Dedifferentiated amniotic fluid mesenchymal stem cell (primary cell): ENCODE data around the gene TANC1.
A peak's percentile ranks its signal among the peaks of the same experiment; 100 is the strongest.
"Not testable (repeated sequence)": the region's sequence is repeated elsewhere in the genome, so short reads cannot be mapped to it uniquely, and the experiment has no call there.

Experiments
- DNase-seq: peaks from one replicate; pipeline ENCODE4 v3.0.0-alpha.2; 2016; ENCODE audit errors: extremely low spot score

Gene TANC1

DNA sequence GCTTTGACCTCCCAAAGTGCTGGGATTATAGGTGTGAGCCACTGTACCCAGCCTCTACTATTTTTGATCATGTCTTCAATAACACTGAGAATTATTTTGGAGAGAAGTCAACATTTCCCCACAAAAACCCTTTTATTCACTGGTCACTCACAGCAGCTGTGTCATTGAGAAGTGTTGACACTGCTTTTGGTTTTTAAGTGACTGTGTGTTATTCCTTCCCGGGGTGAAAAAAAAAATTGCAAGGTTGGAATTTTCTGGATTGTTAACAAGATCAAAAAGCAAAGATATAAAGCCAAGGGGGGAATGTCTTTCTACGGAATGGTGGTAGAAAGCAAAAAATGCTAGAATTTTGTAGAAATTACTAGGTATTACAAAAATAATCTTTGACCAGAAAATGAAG, 61.5 kb downstream of the TANC1 start:
- DNase-seq = no peak

DNA sequence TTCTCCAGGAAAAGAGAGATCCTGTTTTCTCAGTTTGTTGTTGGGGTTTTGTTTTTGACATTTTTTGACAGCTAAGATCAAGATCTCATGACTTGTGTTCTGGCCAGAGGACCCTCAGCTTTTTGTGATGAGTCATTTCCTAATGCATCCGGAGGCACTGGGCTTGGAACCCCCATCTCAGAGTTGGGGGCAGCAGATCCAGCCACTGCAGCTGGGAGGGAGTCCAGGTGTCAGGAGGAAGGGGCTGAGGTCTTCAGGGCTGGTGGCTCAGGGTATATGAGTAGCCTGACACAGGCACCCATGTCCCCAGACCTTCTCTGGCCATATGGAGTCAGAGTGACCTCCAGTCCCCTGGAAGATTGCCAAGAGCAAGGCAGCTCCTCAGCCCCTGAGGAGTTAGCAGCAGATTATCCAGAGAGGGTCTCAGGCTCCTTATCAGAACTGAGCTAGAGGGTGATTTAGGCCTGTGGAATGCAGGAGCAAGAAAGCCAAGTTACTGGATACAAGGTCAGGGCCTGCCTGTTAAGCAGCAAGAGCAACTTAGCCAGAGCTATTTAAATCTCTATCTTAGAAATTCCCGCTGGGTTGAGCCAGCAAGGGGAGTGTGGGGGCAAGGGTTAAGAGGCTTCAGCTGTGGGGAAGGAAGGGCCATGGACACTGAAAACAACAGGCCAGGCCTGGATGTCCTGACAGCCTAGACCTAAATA, 62.4 kb downstream of the TANC1 start:
- DNase-seq = peak; percentile 49

DNA sequence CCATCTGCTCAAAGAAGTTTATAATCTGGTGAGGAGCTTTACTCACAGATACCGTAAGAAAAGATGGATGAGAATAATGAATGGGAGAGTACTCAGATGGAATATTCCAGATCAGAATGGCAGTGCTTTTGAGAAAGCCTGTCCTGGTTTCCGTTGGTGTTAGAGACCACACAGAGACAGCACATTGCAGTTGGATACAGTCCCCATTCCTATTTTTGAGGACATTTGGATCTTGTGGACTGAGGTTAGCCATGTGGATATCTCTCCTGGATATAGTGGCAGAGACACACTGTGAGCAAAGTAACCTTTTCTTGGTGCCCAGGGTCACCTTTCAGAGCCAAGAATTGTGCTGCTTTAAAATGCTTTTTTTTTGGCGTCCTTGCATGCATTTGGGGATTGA, 63.7 kb downstream of the TANC1 start:
- no peak for DNase-seq

DNA sequence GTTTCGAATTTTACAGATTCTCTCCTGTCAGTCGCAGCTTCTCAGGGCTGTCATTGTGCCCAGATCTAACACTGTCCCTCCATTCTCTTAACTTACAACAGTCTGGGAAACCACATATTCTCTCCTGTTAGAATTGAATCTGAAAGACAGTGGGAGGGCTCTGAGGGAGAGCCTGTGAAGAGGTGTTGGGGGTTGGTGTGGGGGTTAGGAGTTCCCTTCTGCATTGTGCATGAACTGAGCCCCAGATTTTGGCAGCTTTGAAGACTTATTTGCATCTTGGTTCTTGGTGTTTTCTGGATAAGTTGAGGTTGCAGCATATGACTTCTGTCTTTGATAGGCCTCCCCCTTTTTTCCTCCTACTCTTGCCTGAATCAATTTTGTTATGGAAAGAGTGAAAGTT, 64.1 kb downstream of the TANC1 start:
- DNase-seq = no peak

DNA sequence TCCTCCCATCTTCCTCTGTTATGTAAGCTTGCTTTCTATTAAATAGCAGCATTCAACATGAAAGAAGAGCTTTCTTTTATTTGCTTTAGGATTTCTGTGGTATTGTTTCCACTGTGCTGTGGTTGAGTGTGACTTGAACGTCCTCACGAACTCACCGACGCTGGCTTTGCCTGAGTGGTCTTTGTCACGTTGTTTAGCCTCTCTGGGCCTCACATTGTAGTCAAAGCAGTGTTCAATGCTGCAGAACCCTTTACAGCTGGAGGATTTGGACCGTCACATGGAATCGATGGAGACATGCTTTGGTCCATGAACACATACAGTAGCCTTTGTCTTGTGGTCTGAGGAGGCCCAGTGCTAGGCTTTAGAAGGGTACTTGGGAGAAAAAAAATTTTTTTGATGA, 66.3 kb downstream of the TANC1 start:
- no peak for DNase-seq

DNA sequence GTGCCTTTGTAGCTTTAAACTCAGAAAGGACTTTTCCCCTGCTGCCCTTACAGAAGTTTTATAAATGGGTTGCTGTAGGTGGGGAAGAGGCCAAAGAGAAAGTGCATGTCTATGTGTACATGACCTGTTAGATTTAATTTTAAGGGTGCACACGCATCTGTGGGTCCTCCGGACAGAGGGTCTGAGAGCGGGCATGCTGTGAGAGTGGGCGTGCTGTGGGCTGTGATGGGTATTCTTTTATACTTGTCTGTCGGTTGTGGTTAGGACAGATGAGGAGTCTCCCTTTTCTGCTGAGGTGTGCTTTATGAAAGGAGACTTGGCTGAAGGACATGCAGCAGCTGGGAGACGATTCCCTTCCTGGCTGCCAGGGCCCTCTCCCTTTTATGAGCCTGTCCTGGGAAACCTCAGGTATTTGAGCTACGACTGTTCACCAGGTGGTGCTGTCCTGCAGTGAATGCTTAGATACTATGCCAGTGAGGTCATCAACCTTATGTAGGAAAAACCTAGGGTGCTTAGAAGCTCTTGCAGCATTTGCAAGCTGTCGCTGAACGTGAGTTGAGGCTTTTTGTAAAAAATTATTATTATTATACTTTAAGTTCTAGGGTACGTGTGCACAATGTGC, 67.5 kb downstream of the TANC1 start:
- DNase-seq = no peak

DNA sequence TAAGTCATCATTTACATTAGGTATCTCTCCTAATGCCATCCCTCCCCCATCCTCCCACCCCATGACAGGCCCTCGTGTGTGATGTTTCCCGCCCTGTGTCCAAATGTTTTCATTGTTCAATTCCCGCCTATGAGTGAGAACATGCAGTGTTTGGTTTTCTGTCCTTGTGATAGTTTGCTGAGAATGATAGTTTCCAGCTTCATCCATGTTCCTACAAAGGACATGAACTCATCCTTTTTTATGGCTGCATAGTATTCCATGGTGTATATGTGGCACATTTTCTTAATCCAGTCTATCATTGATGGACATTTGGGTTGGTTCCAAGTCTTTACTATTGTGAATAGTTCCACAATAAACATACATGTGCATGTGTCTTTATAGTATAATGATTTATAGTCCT, 68.0 kb downstream of the TANC1 start:
- not testable (repeated sequence) for DNase-seq

DNA sequence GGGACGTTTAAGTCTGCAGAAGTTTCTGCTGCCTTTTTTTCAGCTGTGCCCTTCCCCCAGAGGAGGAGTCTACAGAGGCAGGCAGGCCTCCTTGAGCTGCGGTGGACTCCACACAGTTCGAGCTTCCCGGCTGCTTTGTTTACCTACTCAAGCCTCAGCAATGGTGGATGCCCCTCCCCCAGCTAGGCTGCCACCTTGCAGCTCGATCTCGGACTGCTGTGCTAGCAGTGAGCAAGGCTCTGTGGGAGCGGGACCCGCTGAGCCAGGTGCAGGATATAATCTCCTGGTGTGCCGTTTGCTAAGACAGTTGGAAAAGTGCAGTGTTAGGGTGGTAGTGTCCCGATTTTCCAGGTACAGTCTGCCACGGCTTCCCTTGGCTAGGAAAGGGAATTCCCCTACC, 72.9 kb downstream of the TANC1 start:
- DNase-seq = not testable (repeated sequence)

DNA sequence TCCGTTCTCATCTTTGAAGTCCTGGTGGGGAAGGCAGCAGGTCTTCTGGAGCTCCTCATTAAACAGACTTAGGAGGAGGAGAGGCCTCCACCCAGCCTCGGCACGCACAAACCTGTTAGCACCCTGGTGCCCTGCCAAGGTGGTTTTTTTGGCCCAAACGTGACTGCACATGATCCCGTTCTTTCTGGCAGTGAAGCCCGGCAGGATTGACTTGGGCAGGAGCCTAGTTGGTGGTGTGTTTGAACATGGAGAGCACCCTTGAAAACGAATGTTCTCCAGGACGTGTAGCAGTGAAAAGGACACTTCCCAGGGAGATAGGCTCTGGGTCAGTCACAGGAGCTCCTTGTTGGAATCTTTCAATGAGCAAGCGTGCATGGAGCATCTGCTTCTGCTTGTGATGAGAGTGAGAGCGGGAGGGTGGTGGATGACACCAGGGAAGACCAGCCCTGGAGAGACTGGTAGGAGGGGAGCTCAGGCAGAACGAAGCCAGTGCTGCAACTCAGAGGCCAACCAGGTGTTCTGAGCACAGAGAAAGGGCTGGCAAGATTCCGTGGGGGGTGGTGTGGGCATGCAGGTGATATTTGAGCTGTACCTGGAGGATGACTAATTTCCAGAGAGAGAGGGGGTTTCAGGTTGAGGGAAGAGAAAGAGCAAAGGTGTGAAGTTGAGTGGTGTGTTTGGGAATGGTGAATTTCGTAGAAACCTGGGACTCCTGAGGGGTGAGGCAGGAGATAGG, 73.8 kb downstream of the TANC1 start:
- DNase-seq = no peak

DNA sequence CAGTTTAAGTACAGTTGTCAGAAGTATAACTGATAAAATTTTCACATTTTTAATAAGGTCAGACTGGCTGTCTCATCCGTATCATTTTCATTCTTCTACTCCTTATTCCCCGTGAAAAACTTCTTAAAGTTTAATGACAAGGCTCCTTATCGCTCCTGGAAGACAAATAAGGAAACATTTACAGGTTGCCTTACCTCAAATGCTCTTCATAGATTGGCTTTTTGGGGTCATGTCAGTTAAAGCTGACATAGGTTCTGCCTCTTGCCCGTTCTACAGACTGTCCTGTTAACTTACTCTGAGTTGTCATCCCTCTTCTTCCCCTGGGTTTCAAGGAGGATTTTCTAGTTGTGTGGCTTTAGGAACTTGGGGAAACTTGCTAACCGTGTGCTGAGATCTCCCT, 75.3 kb downstream of the TANC1 start:
- no peak for DNase-seq

DNA sequence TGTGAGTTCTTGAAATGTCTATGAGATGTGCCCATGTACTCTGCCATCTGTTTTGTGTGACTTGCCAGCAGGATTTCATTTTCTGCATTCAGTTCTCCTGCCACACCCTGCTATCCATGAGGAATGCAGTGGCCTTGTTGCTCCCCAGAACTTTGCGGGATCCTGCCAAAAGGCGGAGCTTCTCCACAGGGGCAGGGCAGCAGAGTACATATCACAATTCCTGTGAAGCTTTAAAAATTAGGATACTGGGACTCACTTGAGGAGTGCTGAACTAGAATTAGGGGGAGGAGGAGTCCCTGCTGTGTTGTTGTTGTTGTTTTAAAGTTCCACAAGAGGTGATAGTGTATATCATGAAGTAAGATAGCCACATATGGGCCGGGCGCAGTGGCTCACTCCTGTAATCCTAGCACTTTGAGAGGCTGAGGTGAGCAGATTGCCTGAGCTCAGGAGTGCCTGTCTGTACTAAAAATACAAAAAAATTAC, 76.4 kb downstream of the TANC1 start:
- DNase-seq = peak; percentile 60

DNA sequence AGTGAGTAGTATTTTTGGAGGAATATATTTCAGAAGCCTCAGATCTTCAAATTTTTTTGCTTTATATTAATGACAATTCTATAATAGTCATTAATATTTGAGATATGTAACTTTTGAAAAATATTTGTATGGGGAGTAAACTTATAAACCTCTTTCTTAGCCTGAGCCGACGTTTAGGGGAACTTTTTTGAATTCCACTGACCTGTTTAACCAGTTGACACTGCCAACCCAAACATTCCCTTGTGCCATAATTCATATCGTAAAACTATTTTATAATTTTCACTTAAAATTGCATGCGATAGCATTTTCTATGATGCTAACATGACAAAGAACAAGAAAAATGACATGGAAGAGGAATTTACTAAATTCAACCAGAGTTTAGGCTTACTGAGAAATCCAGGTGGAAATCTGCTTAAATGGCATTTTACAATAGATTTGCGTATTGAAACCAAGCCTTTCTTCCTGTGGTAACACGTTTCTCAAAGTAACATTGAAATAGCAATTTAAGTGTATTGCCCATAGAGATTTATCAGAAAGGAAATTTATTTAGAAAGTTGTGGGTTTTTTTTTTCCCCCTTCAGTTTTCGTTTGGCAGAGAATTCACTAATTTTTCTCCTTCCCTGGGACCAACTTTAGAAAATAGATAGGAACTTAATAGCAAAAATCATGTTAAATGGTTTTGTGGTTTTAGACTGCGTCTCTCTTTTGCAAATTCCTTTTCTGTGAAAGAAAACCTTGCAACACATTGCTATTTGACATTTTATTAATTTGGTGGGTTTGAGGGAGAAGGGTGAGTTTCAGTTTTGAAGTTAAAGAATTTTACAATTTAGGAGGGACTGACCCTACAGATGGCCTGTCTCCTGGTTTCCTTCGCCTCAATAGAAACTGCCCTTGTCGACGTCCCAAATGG, 77.4 kb downstream of the TANC1 start:
- no peak for DNase-seq

DNA sequence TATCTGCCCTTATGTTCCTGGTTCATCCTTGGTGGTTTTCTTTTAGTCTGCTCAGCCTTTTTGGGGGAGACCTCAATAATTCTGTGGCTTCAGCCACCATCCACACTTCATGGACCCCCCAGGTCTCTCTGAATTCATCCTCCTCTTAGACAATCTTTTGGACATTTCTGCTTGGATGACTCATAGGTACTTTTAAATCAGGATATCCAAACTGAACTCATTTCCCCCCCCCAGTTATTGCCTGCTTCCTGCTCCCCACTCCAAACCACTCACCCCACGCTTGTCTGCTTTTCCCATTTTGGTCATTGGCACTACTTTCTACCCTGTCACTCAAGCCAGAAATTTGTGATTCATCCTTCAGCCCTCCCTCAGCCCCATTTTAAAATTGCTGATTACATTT, 78.5 kb downstream of the TANC1 start:
- DNase-seq = no peak

DNA sequence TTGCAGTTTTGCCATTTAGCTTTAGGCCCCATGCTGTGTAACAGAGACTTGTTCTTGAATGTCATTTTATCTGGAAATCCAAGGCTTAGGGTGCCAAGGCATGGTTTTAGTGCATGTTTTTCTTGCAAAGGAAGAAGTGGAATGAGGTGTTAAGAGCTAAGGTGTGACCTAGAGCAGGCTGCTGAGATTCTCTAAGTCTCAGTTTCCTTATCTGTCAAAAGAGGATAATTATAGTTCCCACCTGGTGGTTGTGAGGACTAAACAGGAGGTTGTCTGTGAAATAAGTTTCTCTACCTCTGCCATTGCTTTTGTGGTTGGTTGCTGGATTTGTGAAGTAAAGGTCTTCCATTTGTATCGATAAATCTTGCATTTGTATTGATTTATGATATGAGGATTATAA, 82.0 kb downstream of the TANC1 start:
- DNase-seq = no peak

DNA sequence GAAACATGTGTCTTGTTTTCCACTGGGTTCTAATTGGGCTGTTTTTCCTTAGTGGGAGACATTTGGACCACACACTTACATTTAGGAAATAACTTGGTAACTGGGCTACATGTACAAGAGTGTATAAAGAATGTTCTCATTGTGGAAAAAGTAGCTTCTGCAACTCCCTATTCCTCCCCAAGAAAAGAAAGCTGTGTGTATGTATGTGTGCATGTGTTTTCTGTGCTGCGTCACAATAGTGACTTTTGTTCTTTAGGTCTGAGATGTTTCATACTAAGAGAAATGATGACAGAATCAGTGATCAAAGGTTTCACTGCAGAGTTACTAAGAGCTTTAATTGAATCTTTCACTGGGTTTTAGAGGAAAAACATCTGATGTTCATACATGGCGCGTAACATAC, 82.7 kb downstream of the TANC1 start:
- no peak for DNase-seq

DNA sequence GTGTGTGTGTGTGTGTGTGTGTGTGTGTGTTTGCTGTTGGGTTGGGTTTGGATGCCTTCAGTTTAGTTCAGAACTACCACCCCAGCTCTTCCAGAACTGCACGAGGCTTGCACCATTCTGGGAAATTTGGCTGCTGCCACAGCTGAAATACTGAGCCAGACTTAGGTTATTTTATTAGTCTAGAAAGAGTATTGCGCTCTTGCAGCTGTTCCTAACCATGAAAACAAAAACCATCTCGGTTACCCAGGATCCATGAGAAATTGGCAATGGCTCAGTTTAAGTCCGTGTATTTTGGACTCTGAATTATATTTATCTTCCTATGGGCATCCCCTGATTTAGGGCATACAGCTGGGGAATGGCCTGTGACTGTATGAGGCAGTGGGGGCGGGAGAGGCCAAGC, 83.2 kb downstream of the TANC1 start:
- DNase-seq = no peak

DNA sequence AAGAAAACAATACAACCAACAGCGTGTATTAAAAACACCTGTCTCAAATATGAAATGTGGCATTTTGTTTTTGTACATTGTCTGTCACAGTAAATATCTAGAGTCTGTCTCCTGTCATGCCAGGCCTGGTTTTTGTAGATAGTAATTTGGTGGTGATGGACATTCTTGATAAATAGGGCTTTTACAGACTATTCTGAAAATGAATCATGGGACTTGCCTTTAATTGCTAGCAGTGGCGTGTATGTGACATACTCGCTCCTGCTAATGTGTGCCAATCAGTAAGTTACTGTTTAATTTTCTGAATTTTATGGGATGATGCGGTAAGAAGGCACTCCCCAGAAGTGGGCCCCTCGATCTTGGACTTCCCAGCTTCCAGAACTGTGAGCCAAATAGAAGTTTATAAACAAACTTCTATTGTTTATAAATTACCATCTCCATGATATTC, 83.7 kb downstream of the TANC1 start:
- no peak for DNase-seq

DNA sequence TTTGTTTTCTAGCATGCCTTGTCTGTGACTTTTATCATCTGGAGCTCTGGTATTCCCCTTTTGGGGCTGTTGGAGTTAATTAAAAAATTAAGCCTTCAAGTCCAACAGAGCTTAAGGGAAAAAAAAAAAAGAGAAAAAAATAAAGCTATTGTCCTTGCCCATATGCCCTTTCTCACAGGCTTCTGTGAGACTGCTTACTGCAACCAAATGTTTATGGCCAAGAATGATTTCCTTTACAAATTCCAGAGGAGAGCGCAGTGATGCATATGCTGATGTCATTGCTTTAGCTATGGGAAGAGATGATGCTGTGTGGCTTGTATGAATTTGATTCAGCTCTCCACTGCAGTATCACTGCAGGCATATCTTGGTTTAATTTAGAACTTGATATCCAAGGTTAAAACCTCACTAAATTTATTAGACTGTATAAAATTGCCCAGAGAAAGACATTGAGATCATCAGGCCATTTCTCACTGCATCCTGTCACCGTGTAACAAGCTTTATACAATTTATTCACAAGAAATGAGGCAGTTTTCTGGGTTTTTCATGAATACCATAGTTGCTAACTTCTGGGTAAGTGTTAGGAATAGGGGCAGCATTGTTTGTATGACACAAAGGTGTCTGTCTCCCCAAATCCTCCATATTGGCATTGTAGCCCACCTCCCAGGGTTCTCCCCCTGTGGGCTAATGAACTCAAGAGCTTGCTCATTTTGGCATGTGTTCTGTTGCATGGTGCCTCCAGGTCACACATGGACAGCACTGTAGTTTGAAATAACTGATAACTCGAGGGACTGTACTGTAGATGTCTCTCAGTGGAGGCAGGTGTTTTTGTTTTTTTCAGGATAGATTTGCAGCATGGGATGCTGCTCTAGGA, 85.0 kb downstream of the TANC1 start:
- DNase-seq = peak; percentile 54

DNA sequence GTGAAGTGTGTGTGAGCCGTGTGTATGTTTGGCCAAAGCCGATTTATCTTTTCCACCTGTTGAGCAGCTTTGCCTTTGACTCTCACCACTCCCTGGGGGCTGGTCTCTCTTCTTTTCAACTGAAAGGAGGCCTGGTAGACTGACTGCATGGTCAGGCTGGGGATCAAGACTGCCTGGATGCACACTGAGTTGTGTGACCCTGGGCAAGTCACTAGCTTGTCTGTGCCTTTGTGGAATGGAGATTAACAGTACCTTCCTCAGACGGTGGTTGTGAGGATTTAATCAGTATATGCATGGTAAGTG, 85.5 kb downstream of the TANC1 start:
- DNase-seq = no peak

DNA sequence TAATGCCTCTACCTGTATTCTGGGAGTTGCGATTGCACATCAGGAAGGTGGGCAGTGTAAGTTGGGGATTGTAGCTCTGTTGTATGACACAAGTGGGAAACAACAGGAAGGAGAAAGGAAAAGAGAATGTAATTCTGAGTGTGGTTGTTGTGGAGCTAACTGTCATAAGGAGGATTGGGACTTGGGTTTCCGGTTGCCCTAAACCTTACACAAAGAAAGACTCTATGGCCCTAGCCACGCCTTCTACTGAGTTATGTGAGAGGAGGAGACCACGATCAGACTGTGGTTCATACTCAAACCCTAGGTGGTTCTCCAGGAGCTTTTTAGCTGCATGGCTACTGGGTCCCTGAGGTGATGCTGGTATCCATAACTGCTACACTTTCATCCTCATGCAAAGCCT, 86.5 kb downstream of the TANC1 start:
- DNase-seq = no peak

DNA sequence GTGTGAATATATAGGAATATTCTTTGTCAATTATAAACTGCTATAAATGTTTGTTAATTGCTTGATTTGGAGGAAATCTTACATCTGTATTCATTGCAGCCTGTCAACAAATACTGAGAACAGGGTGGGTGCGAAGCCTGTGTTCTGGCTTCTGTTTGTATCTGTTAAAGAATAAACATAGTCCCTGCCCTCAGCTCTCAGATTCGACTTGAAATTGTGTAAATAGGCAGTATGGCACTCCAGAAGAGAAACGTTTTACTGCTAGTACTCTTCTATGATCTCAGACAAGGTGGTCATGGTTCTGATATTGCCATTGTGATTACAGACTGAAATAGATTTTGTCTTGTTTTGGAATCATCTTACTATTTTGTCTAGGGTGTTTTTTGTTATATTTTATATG, 92.1 kb downstream of the TANC1 start:
- no peak for DNase-seq
